AG04450 (cell line): ENCODE data around the gene SCLT1. TPM values are rescaled to one million over a fixed set of nuclear protein-coding genes. Genes with fewer than 3 reads are reported as not detected.

Source experiments
- CTCF ChIA-PET: fragments of 300-600, 350-600 bp; formaldehyde crosslinking; extraction: SDS; loops from one replicate; lab custom pipeline; 2022; ENCODE audit warnings: antibody characterized with exemption, inconsistent platforms; lab: Charles Lee
- POLR2A ChIA-PET: fragments of 350-600 bp; formaldehyde crosslinking; extraction: SDS; loops from one replicate; lab custom pipeline; 2021; ENCODE audit warnings: antibody characterized with exemption, inconsistent platforms; lab: Yijun Ruan, JAX
- DNase-seq: peaks from one replicate; pipeline ENCODE4 v3.0.0-alpha.2; 2011; ENCODE audit warnings: low read depth, low spot score
- H3K27ac ChIP-seq: one replicate; pipeline ENCODE4 v1.5.1; 2012; ENCODE audit warnings: low read depth, low read length, control low read depth
- H3K27me3 ChIP-seq: one replicate; pipeline ENCODE4 v1.6.0; 2012; ENCODE audit warnings: low read length; ENCODE audit not compliant: control insufficient read depth, insufficient read depth
- H3K4me3 ChIP-seq: 2 replicates; pipeline ENCODE4 v1.5.1; 2011; ENCODE audit warnings: mild to moderate bottlenecking, low read depth, low read length, control low read depth
- H3K9me3 ChIP-seq: 2 replicates; pipeline ENCODE4 v1.5.1; 2012; ENCODE audit warnings: low read length; ENCODE audit not compliant: control insufficient read depth, insufficient read depth
- CTCF ChIP-seq: IDR thresholded peaks from 2 replicates; pipeline ENCODE4 v1.5.1; 2011; ENCODE audit warnings: low read depth, low read length, control low read depth, inconsistent platforms
- polyA plus RNA-seq: library from polyadenylated mRNA; depleted of rRNA; stranded (reverse); fragments of >200 nt; gene quantifications from 2 replicates; pipeline ENCODE4 v1.2.3, GENCODE V29; 2011

SCLT1 gene
- polyA plus RNA-seq, 1 experiment, result 7.5 TPM

GRCh38 chr4:129092631-129093190, 628 bp downstream of the SCLT1 start:
- ChIA-PET POLR2A (interaction anchor here (0.6 to 1.3 kb wide), 5 partner anchors 29 to 783 kb away, joined by 3 to 4 read pairs (median 3); no protein-coding TSS in a partner anchor), CTCF (interaction anchor here (0.5 to 1.5 kb wide), 3 partner anchors 74 to 1460 kb away, joined by 3 to 4 read pairs (median 3); partner anchors contain the start of gene INTU)
- peak overlapping the region; percentile 83 for H3K4me3 ChIP-seq
- TF ChIP-seq CTCF, result 0 out of 2 replicates have a peak, but pooled peaks have one; percentile 14
- no peak for DNase-seq
- H3K9me3 ChIP-seq, result no peaks in the 10 kb centered on the region
- H3K27me3 ChIP-seq, result no peaks in the 10 kb centered on the region
- peak overlapping the region; percentile 98 for H3K27ac ChIP-seq

GRCh38 chr4:129087516-129087915, 5.8 kb downstream of the SCLT1 start:
- Histone ChIP-seq H3K4me3 (no peak overlapping the region), H3K27ac (no peak overlapping the region), H3K27me3 (no peaks in the 10 kb centered on the region), H3K9me3 (no peaks in the 10 kb centered on the region)
- no peak for TF ChIP-seq CTCF
- CTCF ChIA-PET, result no interaction called here
- no peak for DNase-seq
- POLR2A ChIA-PET, result no interaction called here

DNA sequence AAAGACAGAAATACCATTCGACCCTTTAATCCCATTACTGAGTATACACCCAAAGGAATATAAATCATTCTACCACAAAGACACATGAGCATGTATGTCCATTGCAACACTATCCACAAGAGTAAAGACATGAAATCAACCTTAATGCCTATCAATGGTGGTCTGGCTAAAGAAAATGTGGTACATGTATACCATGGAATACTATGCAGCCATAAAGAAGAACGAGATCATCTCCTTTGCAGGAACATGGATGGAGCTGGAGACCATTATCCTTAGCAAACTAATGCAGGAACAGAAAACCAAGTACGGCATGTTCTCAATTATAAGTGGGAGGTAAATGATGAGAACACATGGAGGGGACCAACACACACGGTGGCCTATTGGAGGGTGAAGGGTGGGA, 7.9 kb downstream of the SCLT1 start:
- no peak overlapping the region for H3K27ac ChIP-seq
- ChIA-PET POLR2A (no interaction called here), CTCF (no interaction called here)
- no peak for TF ChIP-seq CTCF
- no peak for DNase-seq
- no peak overlapping the region for H3K4me3 ChIP-seq
- H3K27me3 ChIP-seq, result no peaks in the 10 kb centered on the region
- H3K9me3 ChIP-seq, result 0 out of 2 replicates have a peak, but pooled peaks cover 2% of the 10 kb centered on the region

DNA sequence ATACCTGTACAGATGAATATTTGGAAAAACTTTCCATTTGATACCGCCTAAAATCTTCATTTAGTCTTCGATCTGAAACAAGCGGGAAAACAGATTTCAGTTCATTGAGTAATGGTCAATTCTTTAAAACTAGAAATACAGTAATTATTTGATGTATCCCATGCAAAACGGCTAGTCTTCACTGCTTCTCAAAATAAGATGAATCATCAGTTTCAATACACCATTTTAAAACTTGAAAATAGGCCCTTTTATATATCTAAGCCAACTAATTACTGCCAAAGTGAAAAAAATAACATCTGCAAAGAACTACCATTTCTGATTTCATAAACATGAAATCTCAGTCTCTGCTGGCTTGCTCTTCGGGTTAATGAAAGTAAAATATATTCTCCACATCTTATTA, 11.0 kb downstream of the SCLT1 start:
- H3K9me3 ChIP-seq, result peaks cover 8% of the 10 kb centered on the region; the same call in 1 of the 2 replicates
- no peak overlapping the region for H3K27ac ChIP-seq
- H3K27me3 ChIP-seq, result no peaks in the 10 kb centered on the region
- no peak overlapping the region for H3K4me3 ChIP-seq
- no peak for TF ChIP-seq CTCF
- ChIA-PET CTCF (no interaction called here), POLR2A (no interaction called here)
- no peak for DNase-seq

GRCh38 chr4:129080129-129080528, 13.2 kb downstream of the SCLT1 start:
- no peak overlapping the region for H3K4me3 ChIP-seq
- TF ChIP-seq CTCF, result no peak
- ChIA-PET POLR2A (no interaction called here), CTCF (no interaction called here)
- no peaks in the 10 kb centered on the region for H3K27me3 ChIP-seq
- DNase-seq, result no peak
- H3K27ac ChIP-seq, result no peak overlapping the region
- H3K9me3 ChIP-seq, result peaks cover 8% of the 10 kb centered on the region; the same call in 1 of the 2 replicates
